Liver (tissue), 3 donors: ENCODE results near the gene RNASE8.

Source experiments
- ATF3 ChIP-seq: IDR thresholded peaks from 2 replicates; pipeline ENCODE4 v1.6.1; 2016; ENCODE audit warnings: antibody characterized with exemption
- CTCF ChIP-seq: fragments of 150-350 bp; IDR thresholded peaks from 2 replicates; pipeline ENCODE4 v1.5.1; 2017; ENCODE audit warnings: improper control_type of control experiment, low read depth, low read length; ENCODE audit not compliant: missing input control
- EGR1 ChIP-seq, 2 donors: IDR thresholded peaks; 2 replicates each; pipeline ENCODE4 v1.6.1; 2016 to 2018; ENCODE audit warnings: antibody characterized with exemption in 2 of 2, low read depth in 2 of 2
- FOXA1 ChIP-seq: IDR thresholded peaks from 2 replicates; pipeline ENCODE4 v1.6.1; 2016; ENCODE audit warnings: antibody characterized with exemption
- HNF4G ChIP-seq: IDR thresholded peaks from 2 replicates; pipeline ENCODE4 v1.6.1; 2016; ENCODE audit warnings: antibody characterized with exemption
- JUND ChIP-seq, 2 donors: IDR thresholded peaks; 2 replicates each; pipeline ENCODE4 v1.6.1; 2016; ENCODE audit warnings: antibody characterized with exemption in 2 of 2
- MAX ChIP-seq: IDR thresholded peaks from 2 replicates; pipeline ENCODE4 v1.6.1; 2016; ENCODE audit warnings: antibody characterized with exemption
- RAD21 ChIP-seq, 2 donors: IDR thresholded peaks; 2 replicates each; pipeline ENCODE4 v1.6.1; 2016; ENCODE audit warnings: antibody characterized with exemption in 2 of 2, mild to moderate bottlenecking in 2 of 2
- REST ChIP-seq: IDR thresholded peaks from 2 replicates; pipeline ENCODE4 v1.6.1; 2016; ENCODE audit warnings: antibody characterized with exemption, mild to moderate bottlenecking
- RXRA ChIP-seq, 2 donors: IDR thresholded peaks; 2 replicates each; pipeline ENCODE4 v1.6.1; 2017 to 2018; ENCODE audit warnings: antibody characterized with exemption in 2 of 2, mild to moderate bottlenecking in 1 of 2
- SP1 ChIP-seq: IDR thresholded peaks from 2 replicates; pipeline ENCODE4 v1.6.1; 2018; ENCODE audit warnings: antibody characterized with exemption, mild to moderate bottlenecking
- TAF1 ChIP-seq: conservative IDR thresholded peaks from 2 replicates; pipeline ENCODE4 v1.6.1; 2016; ENCODE audit warnings: antibody characterized with exemption, mild to moderate bottlenecking
- YY1 ChIP-seq: IDR thresholded peaks from 2 replicates; pipeline ENCODE4 v1.6.1; 2016; ENCODE audit warnings: antibody characterized with exemption, mild to moderate bottlenecking
- ZBTB33 ChIP-seq: IDR thresholded peaks from 2 replicates; pipeline ENCODE4 v1.6.1; 2016; ENCODE audit warnings: antibody characterized with exemption
- donor health status: healthy.
- donor health status: healthy.

- TF ChIP-seq ATF3 (no peak), CTCF (no peak), RAD21 (IDR thresholded peaks at IDR 0.05) (no peak), REST (no peak), MAX (no peak), YY1 (no peak), JUND (IDR thresholded peaks at IDR 0.05) (no peak), EGR1 (IDR thresholded peaks at IDR 0.05; ENCODE audit: low read depth in 2 of 2) (no peak), TAF1 (no peak), SP1 (no peak), ZBTB33 (no peak), HNF4G (no peak), RXRA (IDR thresholded peaks at IDR 0.05) (no peak), FOXA1 (no peak)
Observed at GRCh38 chr14:21019366-21019765, 38.3 kb upstream of the RNASE8 start.
